Iris pigment epithelial cell (primary cell): Measurements from ENCODE around the gene ATF5.
A peak's percentile ranks its signal among the peaks of the same experiment; 100 is the strongest.
"Not testable (repeated sequence)": the region's sequence is repeated elsewhere in the genome, so short reads cannot be mapped to it uniquely, and the experiment has no call there.

Experiments
- DNase-seq: peaks from one replicate; pipeline ENCODE4 v3.0.0-alpha.2; 2011; ENCODE audit warnings: low read depth

ATF5 gene

GRCh38 chr19:49923055-49924003 lies 5.7 kb upstream of the ATF5 start:
- no peak for DNase-seq

- no peak for DNase-seq
Observed at GRCh38 chr19:49924004-49924880, 4.8 kb upstream of the ATF5 start.

- DNase-seq = not testable (repeated sequence)
Observed at GRCh38 chr19:49924881-49925210, 4.2 kb upstream of the ATF5 start.

- DNase-seq = no peak
Observed at GRCh38 chr19:49925486-49925885, 3.5 kb upstream of the ATF5 start.

GRCh38 chr19:49926515-49926914 lies 2.5 kb upstream of the ATF5 start:
- no peak for DNase-seq

GRCh38 chr19:49927526-49928264 lies 1.3 kb upstream of the ATF5 start:
- no peak for DNase-seq

- DNase-seq = peak; percentile 98
Observed at GRCh38 chr19:49929611-49930482, 842 bp downstream of the ATF5 start.

- no peak for DNase-seq
Observed at GRCh38 chr19:49930483-49931011, 1.5 kb downstream of the ATF5 start.

- no peak for DNase-seq
Observed at GRCh38 chr19:49931293-49932040, 2.5 kb downstream of the ATF5 start.

GRCh38 chr19:49932041-49932451 lies 3.0 kb downstream of the ATF5 start:
- DNase-seq = no peak

- DNase-seq = no peak
Observed at GRCh38 chr19:49932731-49933131, 3.7 kb downstream of the ATF5 start.

- DNase-seq = no peak
Observed at GRCh38 chr19:49933643-49934042, 4.6 kb downstream of the ATF5 start.

- no peak for DNase-seq
Observed at GRCh38 chr19:49936549-49936948, 7.5 kb downstream of the ATF5 start.

GRCh38 chr19:49937750-49938381 lies 8.9 kb downstream of the ATF5 start:
- DNase-seq = peak; percentile 55

- DNase-seq = no peak
Observed at GRCh38 chr19:49938662-49939061, 9.7 kb downstream of the ATF5 start.

- no peak for DNase-seq
Observed at GRCh38 chr19:49939721-49940481, 10.9 kb downstream of the ATF5 start.

GRCh38 chr19:49940482-49940791 lies 11.4 kb downstream of the ATF5 start:
- DNase-seq = no peak

- not testable (repeated sequence) for DNase-seq
Observed at GRCh38 chr19:49944567-49944966, 15.6 kb downstream of the ATF5 start.

GRCh38 chr19:49946415-49946814 lies 17.4 kb downstream of the ATF5 start:
- DNase-seq = no peak
